Right lobe of liver (tissue), 4 donors: ENCODE measurements around the gene DDC.

Experiments
- CTCF ChIP-seq, 4 donors: fragments of 200-600 bp in 3 of 4; fragments of 450-650 bp in 1 of 4; IDR thresholded peaks; one replicate each; pipeline versions ENCODE4 v1.5.1 to v1.8.0; 2016 to 2022; ENCODE audit warnings: antibody characterized with exemption in 4 of 4, mild to moderate bottlenecking in 2 of 4
- POLR2A ChIP-seq: fragments of 450-650 bp; IDR thresholded peaks from one replicate; pipeline ENCODE4 v1.6.1; 2017; ENCODE audit warnings: antibody characterized with exemption, mild to moderate bottlenecking
- donor health status: DM: no; HTN: no; CAD: no.
- donor health status: DM: no; HTN: no; CAD: no.
- donor health status: DM: no; HTN: yes; CAD: no.

- TF ChIP-seq CTCF (IDR thresholded peaks at IDR 0.05) (no peak), POLR2A (no peak)
These were observed 60.3 kb downstream of the DDC start for GRCh38 chr7:50504646-50505546.
